ENCODE measurements around the gene NSRP1.

NSRP1 gene

DNA sequence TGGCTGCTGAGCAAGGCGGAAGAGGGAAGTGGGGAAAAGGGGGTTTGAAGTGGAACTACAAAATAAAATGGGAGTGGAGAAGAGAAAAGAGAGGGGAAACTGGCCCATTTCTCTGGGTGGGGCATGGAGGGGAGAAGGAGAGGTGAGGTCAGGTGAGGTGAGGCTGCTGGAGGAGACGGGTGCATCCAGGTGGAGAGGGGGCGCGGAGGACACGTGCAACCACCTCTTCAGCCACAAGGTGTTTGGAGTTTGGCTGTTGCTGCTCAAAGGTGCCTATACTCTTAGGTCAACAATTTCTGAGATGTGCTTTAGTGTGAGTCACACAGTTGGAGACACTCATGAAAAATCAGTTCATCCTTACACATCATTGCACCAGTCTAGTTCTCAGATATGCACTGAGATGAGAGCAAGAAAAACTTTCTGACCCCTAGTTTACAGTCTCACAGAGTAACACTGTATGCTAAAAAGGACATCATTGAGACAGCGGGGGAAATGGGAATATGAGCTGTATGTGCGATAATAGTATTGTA, 114.0 kb downstream of the NSRP1 start:
- Histone ChIP-seq H3K4me2 (ENCODE audit: low read length) (peak overlapping the region; percentile 43), H3K9me3 (ENCODE audit: control insufficient read depth, insufficient read depth, low read length) (no peaks in the 10 kb centered on the region), H3K4me1 (ENCODE audit: control insufficient read depth, low read length) (peaks cover 10% of the 10 kb centered on the region), H3K79me2 (ENCODE audit: control insufficient read depth, low read length) (no peaks in the 10 kb centered on the region), H4K20me1 (ENCODE audit: control insufficient read depth, insufficient read depth, low read depth, low read length) (no peaks in the 10 kb centered on the region), H3F3A (ENCODE audit: control insufficient read depth, insufficient read depth) (no peaks in the 10 kb centered on the region), H3K27ac (ENCODE audit: low read depth, low read length) (no peak overlapping the region), H3K9me2 (replicated peaks; ENCODE audit: control insufficient read depth, low read length) (no peaks in the 10 kb centered on the region), H3K27me3 (ENCODE audit: control insufficient read depth, low read length) (peaks cover 26% of the 10 kb centered on the region), H3K36me3 (ENCODE audit: control insufficient read depth, low read length) (no peaks in the 10 kb centered on the region), H3K4me3 (ENCODE audit: low read length) (peak overlapping the region; percentile 25; the same call in 1 of the 2 replicates)
- no peak for TF ChIP-seq EZH2phosphoT487 (IDR thresholded peaks at IDR 0.05; ENCODE audit: borderline replicate concordance, low read length)
- TF ChIP-seq, protein P1, sequence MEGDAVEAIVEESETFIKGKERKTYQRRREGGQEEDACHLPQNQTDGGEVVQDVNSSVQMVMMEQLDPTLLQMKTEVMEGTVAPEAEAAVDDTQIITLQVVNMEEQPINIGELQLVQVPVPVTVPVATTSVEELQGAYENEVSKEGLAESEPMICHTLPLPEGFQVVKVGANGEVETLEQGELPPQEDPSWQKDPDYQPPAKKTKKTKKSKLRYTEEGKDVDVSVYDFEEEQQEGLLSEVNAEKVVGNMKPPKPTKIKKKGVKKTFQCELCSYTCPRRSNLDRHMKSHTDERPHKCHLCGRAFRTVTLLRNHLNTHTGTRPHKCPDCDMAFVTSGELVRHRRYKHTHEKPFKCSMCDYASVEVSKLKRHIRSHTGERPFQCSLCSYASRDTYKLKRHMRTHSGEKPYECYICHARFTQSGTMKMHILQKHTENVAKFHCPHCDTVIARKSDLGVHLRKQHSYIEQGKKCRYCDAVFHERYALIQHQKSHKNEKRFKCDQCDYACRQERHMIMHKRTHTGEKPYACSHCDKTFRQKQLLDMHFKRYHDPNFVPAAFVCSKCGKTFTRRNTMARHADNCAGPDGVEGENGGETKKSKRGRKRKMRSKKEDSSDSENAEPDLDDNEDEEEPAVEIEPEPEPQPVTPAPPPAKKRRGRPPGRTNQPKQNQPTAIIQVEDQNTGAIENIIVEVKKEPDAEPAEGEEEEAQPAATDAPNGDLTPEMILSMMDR (IDR thresholded peaks at IDR 0.05; ENCODE audit: low read depth, low read length, poor library complexity, severe bottlenecking): no peak

DNA sequence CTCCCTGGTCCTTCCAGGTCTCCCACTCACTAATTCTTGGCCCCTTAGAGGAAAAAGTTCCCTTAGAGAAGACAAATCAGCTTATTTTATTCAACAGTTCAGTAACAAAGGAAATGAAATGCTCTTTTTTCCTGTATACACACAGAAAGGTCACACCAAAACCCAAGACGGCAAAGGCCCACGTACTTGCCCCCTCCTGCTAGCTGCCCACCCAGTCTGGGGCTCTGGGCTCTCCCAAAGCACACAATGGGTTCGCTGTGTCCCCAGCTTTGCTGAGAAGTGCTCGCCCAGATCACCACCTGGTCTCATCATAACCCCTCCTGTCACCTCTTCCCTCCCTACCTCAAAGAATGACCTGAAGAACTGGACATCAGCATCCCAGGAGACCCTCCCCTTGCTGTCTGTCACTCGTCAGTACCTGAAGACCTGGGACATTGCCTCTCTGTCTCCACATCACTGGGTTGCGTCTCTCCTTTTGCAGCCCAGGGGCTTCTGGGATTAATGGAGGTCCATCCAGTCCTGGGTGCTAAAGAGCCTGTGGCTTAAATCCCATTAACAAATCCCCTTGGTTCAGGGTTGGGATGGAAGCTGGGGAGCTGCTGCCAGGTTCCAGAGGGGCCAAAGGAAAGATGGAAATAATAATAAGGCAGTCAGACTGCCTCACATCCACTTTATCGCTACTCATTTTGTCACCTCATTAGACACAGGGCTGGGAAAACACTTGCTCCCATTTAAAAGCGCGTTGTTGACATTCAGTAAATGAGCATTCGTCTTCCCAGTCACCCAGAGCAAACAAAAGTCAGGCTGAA, 115.6 kb downstream of the NSRP1 start:
- H3K4me1 ChIP-seq (ENCODE audit: control insufficient read depth, low read length): peaks cover 10% of the 10 kb centered on the region
- H3K4me2 ChIP-seq (ENCODE audit: low read length): no peak overlapping the region
- H3K9me3 ChIP-seq (ENCODE audit: control insufficient read depth, insufficient read depth, low read length): no peaks in the 10 kb centered on the region
- H4K20me1 ChIP-seq (ENCODE audit: control insufficient read depth, insufficient read depth, low read depth, low read length): no peaks in the 10 kb centered on the region
- no peaks in the 10 kb centered on the region for H3K9me2 ChIP-seq (replicated peaks; ENCODE audit: control insufficient read depth, low read length)
- no peak overlapping the region for H3K4me3 ChIP-seq (ENCODE audit: low read length)
- no peak for TF ChIP-seq EZH2phosphoT487 (IDR thresholded peaks at IDR 0.05; ENCODE audit: borderline replicate concordance, low read length)
- TF ChIP-seq, protein P1 (IDR thresholded peaks at IDR 0.05; ENCODE audit: low read depth, low read length, poor library complexity, severe bottlenecking): no peak
- no peaks in the 10 kb centered on the region for H3F3A ChIP-seq (ENCODE audit: control insufficient read depth, insufficient read depth)
- no peak overlapping the region for H3K27ac ChIP-seq (ENCODE audit: low read depth, low read length)
- H3K79me2 ChIP-seq (ENCODE audit: control insufficient read depth, low read length): no peaks in the 10 kb centered on the region
- H3K27me3 ChIP-seq (ENCODE audit: control insufficient read depth, low read length): peaks cover 37% of the 10 kb centered on the region
- H3K36me3 ChIP-seq (ENCODE audit: control insufficient read depth, low read length): no peaks in the 10 kb centered on the region

DNA sequence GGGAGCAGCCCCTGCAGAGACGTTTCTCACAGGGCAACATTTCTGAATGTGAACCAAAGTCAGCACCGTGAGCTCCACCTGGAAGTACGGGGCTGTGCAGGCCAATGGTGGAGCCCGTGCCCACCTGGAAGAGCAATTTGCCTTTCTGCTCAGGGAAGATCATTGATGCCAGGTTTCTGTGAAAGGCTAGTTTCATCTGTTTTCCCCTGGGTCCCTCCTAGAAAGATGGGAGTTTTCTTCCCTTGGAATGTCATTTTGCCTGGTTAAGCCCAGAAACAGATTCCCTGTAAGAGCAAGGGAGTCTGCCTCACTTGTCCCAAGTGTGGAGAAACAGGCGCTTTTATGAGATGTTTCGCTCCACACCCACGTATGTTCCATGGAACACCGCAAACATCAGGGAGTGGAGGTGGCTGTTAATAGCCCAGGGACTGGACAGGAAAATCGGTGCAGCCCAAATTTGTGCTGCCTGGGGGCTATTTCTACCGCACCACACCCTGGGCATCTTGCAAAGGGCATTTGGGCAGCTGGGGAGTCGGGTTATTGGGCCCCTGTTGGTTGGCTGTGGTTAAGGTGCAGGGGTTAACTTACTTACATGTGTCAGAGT, 116.3 kb downstream of the NSRP1 start:
- Histone ChIP-seq H3K4me2 (ENCODE audit: low read length) (no peak overlapping the region), H3K4me1 (ENCODE audit: control insufficient read depth, low read length) (peaks cover 10% of the 10 kb centered on the region), H3K79me2 (ENCODE audit: control insufficient read depth, low read length) (no peaks in the 10 kb centered on the region), H3F3A (ENCODE audit: control insufficient read depth, insufficient read depth) (no peaks in the 10 kb centered on the region), H3K9me3 (ENCODE audit: control insufficient read depth, insufficient read depth, low read length) (no peaks in the 10 kb centered on the region), H3K27ac (ENCODE audit: low read depth, low read length) (no peak overlapping the region), H4K20me1 (ENCODE audit: control insufficient read depth, insufficient read depth, low read depth, low read length) (no peaks in the 10 kb centered on the region), H3K36me3 (ENCODE audit: control insufficient read depth, low read length) (no peaks in the 10 kb centered on the region), H3K27me3 (ENCODE audit: control insufficient read depth, low read length) (peaks cover 41% of the 10 kb centered on the region), H3K9me2 (replicated peaks; ENCODE audit: control insufficient read depth, low read length) (no peaks in the 10 kb centered on the region), H3K4me3 (ENCODE audit: low read length) (no peak overlapping the region)
- TF ChIP-seq, protein P1 (IDR thresholded peaks at IDR 0.05; ENCODE audit: low read depth, low read length, poor library complexity, severe bottlenecking): no peak
- TF ChIP-seq EZH2phosphoT487 (IDR thresholded peaks at IDR 0.05; ENCODE audit: borderline replicate concordance, low read length): no peak

All from DOHH2 (cell line).